ENCODE results near the gene ZFX.

Gene ZFX

GRCh38 chrX:24198101-24198500 is 48.6 kb downstream of the ZFX start:
- no peak for FAIRE-seq

GRCh38 chrX:24200133-24200532 is 50.6 kb downstream of the ZFX start:
- FAIRE-seq (peak; percentile 26), DNase-seq (ENCODE audit: insufficient read length, low spot score) (no peak)

More at GRCh38 chrX:24198101-24198500, 48.6 kb downstream of the ZFX start:
- no peak for DNase-seq (ENCODE audit: insufficient read length, low spot score)

GRCh38 chrX:24201216-24201615 is 51.7 kb downstream of the ZFX start:
- FAIRE-seq = no peak

GRCh38 chrX:24202465-24203031 is 53.0 kb downstream of the ZFX start:
- DNase-seq (ENCODE audit: insufficient read length, low spot score) = no peak
- FAIRE-seq = no peak

More at GRCh38 chrX:24201216-24201615, 51.7 kb downstream of the ZFX start:
- DNase-seq (ENCODE audit: insufficient read length, low spot score) = no peak

- DNase-seq (ENCODE audit: insufficient read length, low spot score) (no peak), FAIRE-seq (no peak)
Observed at GRCh38 chrX:24203072-24203808, 53.7 kb downstream of the ZFX start.

- FAIRE-seq = no peak
- DNase-seq (ENCODE audit: insufficient read length, low spot score) = no peak
Observed at GRCh38 chrX:24204331-24204730, 54.8 kb downstream of the ZFX start.

GRCh38 chrX:24204958-24205357 is 55.4 kb downstream of the ZFX start:
- DNase-seq (ENCODE audit: insufficient read length, low spot score) (no peak), FAIRE-seq (peak; percentile 93)

GRCh38 chrX:24207826-24208225 is 58.3 kb downstream of the ZFX start:
- DNase-seq (ENCODE audit: insufficient read length, low spot score) (no peak), FAIRE-seq (no peak)

- DNase-seq (ENCODE audit: insufficient read length, low spot score) (no peak), FAIRE-seq (no peak)
Observed at GRCh38 chrX:24208496-24209240, 59.1 kb downstream of the ZFX start.

GRCh38 chrX:24210190-24210589 is 60.7 kb downstream of the ZFX start:
- DNase-seq (ENCODE audit: insufficient read length, low spot score) = no peak
- FAIRE-seq = no peak

GRCh38 chrX:24214568-24214967 is 65.0 kb downstream of the ZFX start:
- DNase-seq (ENCODE audit: insufficient read length, low spot score) (no peak), FAIRE-seq (no peak)

- no peak for DNase-seq (ENCODE audit: insufficient read length, low spot score)
- FAIRE-seq = no peak
Observed at GRCh38 chrX:24215272-24215671, 65.7 kb downstream of the ZFX start.

- FAIRE-seq (peak; percentile 37), DNase-seq (ENCODE audit: insufficient read length, low spot score) (no peak)
Observed at GRCh38 chrX:24216037-24216436, 66.5 kb downstream of the ZFX start.

GRCh38 chrX:24216827-24217226 is 67.3 kb downstream of the ZFX start:
- FAIRE-seq = peak; percentile 4

GRCh38 chrX:24219320-24219719 is 69.8 kb downstream of the ZFX start:
- DNase-seq (ENCODE audit: insufficient read length, low spot score) (no peak), FAIRE-seq (no peak)

More at GRCh38 chrX:24216827-24217226, 67.3 kb downstream of the ZFX start:
- DNase-seq (ENCODE audit: insufficient read length, low spot score) = no peak

- DNase-seq (ENCODE audit: insufficient read length, low spot score) (no peak), FAIRE-seq (no peak)
Observed at GRCh38 chrX:24221872-24222271, 72.3 kb downstream of the ZFX start.

- FAIRE-seq = peak; percentile 4
- DNase-seq (ENCODE audit: insufficient read length, low spot score) = no peak
Observed at GRCh38 chrX:24225265-24225664, 75.7 kb downstream of the ZFX start.

- DNase-seq (ENCODE audit: insufficient read length, low spot score) = no peak
- FAIRE-seq = no peak
Observed at GRCh38 chrX:24226176-24226575, 76.6 kb downstream of the ZFX start.

- DNase-seq (ENCODE audit: insufficient read length, low spot score) (no peak), FAIRE-seq (no peak)
Observed at GRCh38 chrX:24228596-24228995, 79.1 kb downstream of the ZFX start.

GRCh38 chrX:24229400-24229879 is 79.9 kb downstream of the ZFX start:
- DNase-seq (ENCODE audit: insufficient read length, low spot score) (no peak), FAIRE-seq (no peak)

GRCh38 chrX:24229976-24230375 is 80.4 kb downstream of the ZFX start:
- DNase-seq (ENCODE audit: insufficient read length, low spot score) = no peak
- no peak for FAIRE-seq

- peak; percentile 93 for FAIRE-seq
- no peak for DNase-seq (ENCODE audit: insufficient read length, low spot score)
Observed at GRCh38 chrX:24231131-24231540, 81.6 kb downstream of the ZFX start.
